ENCODE results near the gene XXYLT1. TPM values are rescaled to one million over a fixed set of nuclear protein-coding genes. Genes with fewer than 3 reads are reported as not detected.
A peak's percentile ranks its signal among the peaks of the same experiment; 100 is the strongest.

Gene XXYLT1
- total RNA-seq, 1 experiment from 2014 or later = 27.2 TPM

GRCh38 chr3:195208183-195208582 is 62.8 kb downstream of the XXYLT1 start:
- H3K9me3 ChIP-seq (replicated peaks) = no peaks in the 10 kb centered on the region
- no peaks in the 10 kb centered on the region for H3K27me3 ChIP-seq (replicated peaks)
- no peak for DNase-seq (ENCODE audit: low read depth in 1 of 2, low spot score in 2 of 2)
- no peaks in the 10 kb centered on the region for H3K36me3 ChIP-seq
- no peak overlapping the region for H3K4me3 ChIP-seq
- peaks cover 52% of the 10 kb centered on the region for H3K4me1 ChIP-seq (replicated peaks)
- H3K27ac ChIP-seq = no peak overlapping the region

- H3K4me1 ChIP-seq (replicated peaks) = peaks cover 52% of the 10 kb centered on the region
- no peaks in the 10 kb centered on the region for H3K36me3 ChIP-seq
- no peak overlapping the region for H3K4me3 ChIP-seq
- no peaks in the 10 kb centered on the region for H3K27me3 ChIP-seq (replicated peaks)
- DNase-seq (ENCODE audit: low read depth in 1 of 2, low spot score in 2 of 2) = peak in 1 of 2 experiments; percentile 31
- no peaks in the 10 kb centered on the region for H3K9me3 ChIP-seq (replicated peaks)
- no peak overlapping the region for H3K27ac ChIP-seq
Observed at GRCh38 chr3:195207731-195208130, 63.2 kb downstream of the XXYLT1 start.

GRCh38 chr3:195207056-195207455 is 63.9 kb downstream of the XXYLT1 start:
- H3K36me3 ChIP-seq = no peaks in the 10 kb centered on the region
- H3K9me3 ChIP-seq (replicated peaks) = no peaks in the 10 kb centered on the region
- H3K27ac ChIP-seq = no peak overlapping the region
- no peak overlapping the region for H3K4me3 ChIP-seq
- peak in 1 of 2 experiments; percentile 21 for DNase-seq (ENCODE audit: low read depth in 1 of 2, low spot score in 2 of 2)
- no peaks in the 10 kb centered on the region for H3K27me3 ChIP-seq (replicated peaks)
- peaks cover 52% of the 10 kb centered on the region for H3K4me1 ChIP-seq (replicated peaks)

GRCh38 chr3:195204360-195205163 is 66.4 kb downstream of the XXYLT1 start:
- Histone ChIP-seq H3K27me3 (replicated peaks) (no peaks in the 10 kb centered on the region), H3K27ac (peak overlapping the region; percentile 51), H3K4me1 (replicated peaks) (peaks cover 32% of the 10 kb centered on the region), H3K9me3 (replicated peaks) (no peaks in the 10 kb centered on the region), H3K4me3 (no peak overlapping the region), H3K36me3 (no peaks in the 10 kb centered on the region)
- no peak for DNase-seq (ENCODE audit: low read depth in 1 of 2, low spot score in 2 of 2)

- H3K4me1 ChIP-seq (replicated peaks) = peaks cover 26% of the 10 kb centered on the region
- H3K4me3 ChIP-seq = no peak overlapping the region
- H3K27me3 ChIP-seq (replicated peaks) = no peaks in the 10 kb centered on the region
- no peak overlapping the region for H3K27ac ChIP-seq
- no peak for DNase-seq (ENCODE audit: low read depth in 1 of 2, low spot score in 2 of 2)
- H3K36me3 ChIP-seq = no peaks in the 10 kb centered on the region
- H3K9me3 ChIP-seq (replicated peaks) = no peaks in the 10 kb centered on the region
Observed at GRCh38 chr3:195203606-195204005, 67.4 kb downstream of the XXYLT1 start.

- no peak for DNase-seq (ENCODE audit: low read depth in 1 of 2, low spot score in 2 of 2)
- H3K4me3 ChIP-seq = no peak overlapping the region
- H3K27ac ChIP-seq = no peak overlapping the region
- H3K27me3 ChIP-seq (replicated peaks) = no peaks in the 10 kb centered on the region
- H3K9me3 ChIP-seq (replicated peaks) = no peaks in the 10 kb centered on the region
- peaks cover 36% of the 10 kb centered on the region for H3K4me1 ChIP-seq (replicated peaks)
- H3K36me3 ChIP-seq = no peaks in the 10 kb centered on the region
Observed at GRCh38 chr3:195201295-195201694, 69.7 kb downstream of the XXYLT1 start.

- H3K27me3 ChIP-seq (replicated peaks) = no peaks in the 10 kb centered on the region
- H3K4me3 ChIP-seq = no peak overlapping the region
- H3K4me1 ChIP-seq (replicated peaks) = peaks cover 38% of the 10 kb centered on the region
- H3K27ac ChIP-seq = no peak overlapping the region
- no peak for DNase-seq (ENCODE audit: low read depth in 1 of 2, low spot score in 2 of 2)
- no peaks in the 10 kb centered on the region for H3K36me3 ChIP-seq
- H3K9me3 ChIP-seq (replicated peaks) = no peaks in the 10 kb centered on the region
Observed at GRCh38 chr3:195200010-195200822, 70.7 kb downstream of the XXYLT1 start.

GRCh38 chr3:195198426-195199346 is 72.3 kb downstream of the XXYLT1 start:
- Histone ChIP-seq H3K4me3 (no peak overlapping the region), H3K27me3 (replicated peaks) (no peaks in the 10 kb centered on the region), H3K27ac (peak overlapping the region; percentile 14; the same call in 1 of the 2 replicates), H3K4me1 (replicated peaks) (peaks cover 38% of the 10 kb centered on the region), H3K9me3 (replicated peaks) (no peaks in the 10 kb centered on the region), H3K36me3 (no peaks in the 10 kb centered on the region)
- no peak for DNase-seq (ENCODE audit: low read depth in 1 of 2, low spot score in 2 of 2)

- Histone ChIP-seq H3K4me1 (replicated peaks) (peaks cover 38% of the 10 kb centered on the region), H3K27me3 (replicated peaks) (no peaks in the 10 kb centered on the region)
Observed at GRCh38 chr3:195197765-195198425, 73.1 kb downstream of the XXYLT1 start.

GRCh38 chr3:195196266-195196665 is 74.7 kb downstream of the XXYLT1 start:
- no peak overlapping the region for H3K27ac ChIP-seq
- peaks cover 38% of the 10 kb centered on the region for H3K4me1 ChIP-seq (replicated peaks)
- no peak overlapping the region for H3K4me3 ChIP-seq
- no peaks in the 10 kb centered on the region for H3K9me3 ChIP-seq (replicated peaks)
- peak in 1 of 2 experiments; percentile 33 for DNase-seq (ENCODE audit: low read depth in 1 of 2, low spot score in 2 of 2)
- H3K27me3 ChIP-seq (replicated peaks) = no peaks in the 10 kb centered on the region
- no peaks in the 10 kb centered on the region for H3K36me3 ChIP-seq

More at GRCh38 chr3:195197765-195198425, 73.1 kb downstream of the XXYLT1 start:
- no peak overlapping the region for H3K4me3 ChIP-seq
- peak in 1 of 2 experiments; percentile 36 for DNase-seq (ENCODE audit: low read depth in 1 of 2, low spot score in 2 of 2)
- no peaks in the 10 kb centered on the region for H3K9me3 ChIP-seq (replicated peaks)
- no peaks in the 10 kb centered on the region for H3K36me3 ChIP-seq
- H3K27ac ChIP-seq = peak overlapping the region; percentile 14; the same call in 1 of the 2 replicates

GRCh38 chr3:195195321-195196209 is 75.4 kb downstream of the XXYLT1 start:
- no peaks in the 10 kb centered on the region for H3K27me3 ChIP-seq (replicated peaks)

GRCh38 chr3:195194559-195195206 is 76.3 kb downstream of the XXYLT1 start:
- H3K27ac ChIP-seq = peak overlapping the region; percentile 38
- no peaks in the 10 kb centered on the region for H3K9me3 ChIP-seq (replicated peaks)
- peak in 1 of 2 experiments; percentile 21 for DNase-seq (ENCODE audit: low read depth in 1 of 2, low spot score in 2 of 2)
- H3K4me1 ChIP-seq (replicated peaks) = peaks cover 38% of the 10 kb centered on the region
- H3K36me3 ChIP-seq = no peaks in the 10 kb centered on the region
- H3K27me3 ChIP-seq (replicated peaks) = no peaks in the 10 kb centered on the region
- peak overlapping the region; percentile 11 for H3K4me3 ChIP-seq

More at GRCh38 chr3:195195321-195196209, 75.4 kb downstream of the XXYLT1 start:
- Histone ChIP-seq H3K36me3 (no peaks in the 10 kb centered on the region), H3K4me3 (no peak overlapping the region), H3K9me3 (replicated peaks) (no peaks in the 10 kb centered on the region), H3K27ac (peak overlapping the region; percentile 18; the same call in 1 of the 2 replicates), H3K4me1 (replicated peaks) (peaks cover 38% of the 10 kb centered on the region)
- DNase-seq (ENCODE audit: low read depth in 1 of 2, low spot score in 2 of 2) = peak; percentile 53 to 56
